H1 (cell line): ENCODE results near the gene CIZ1. TPM values are rescaled to one million over a fixed set of nuclear protein-coding genes. Genes with fewer than 3 reads are reported as not detected.

Experiments used
- CTCF ChIA-PET: fragments of 300-600 bp; sonication (Branson Sonifier 250); formaldehyde crosslinking; loops from one replicate; lab custom pipeline; 2021; ENCODE audit not compliant: partially characterized antibody; lab: Charles Lee
- POLR2A ChIA-PET: fragments of 300-600 bp; sonication (Branson Sonifier 250); formaldehyde crosslinking; loops from one replicate; lab custom pipeline; 2021; ENCODE audit warnings: inconsistent platforms; ENCODE audit not compliant: partially characterized antibody; lab: Charles Lee
- DNase-seq, 2 experiments: peaks; one replicate each; pipeline versions ENCODE4 v3.0.0 to v3.0.0-alpha.2; 2010 to 2022; ENCODE audit warnings: low spot score in 2 of 2, low read depth in 1 of 2, mixed read lengths in 1 of 2
- FAIRE-seq: peaks from 2 replicates; lab custom pipeline; 2011; peaks lifted over from hg19 to GRCh38; lab: Jason Lieb, UNC
- H2AFZ ChIP-seq: 2 replicates; pipeline ENCODE4 v1.8.1; 2012; ENCODE audit warnings: low read length, inconsistent platforms
- H2AK5ac ChIP-seq: 2 replicates; pipeline ENCODE4 v1.6.1; 2013; ENCODE audit warnings: low read depth, low read length
- H2BK120ac ChIP-seq: replicated peaks from 2 replicates; pipeline ENCODE3; 2013; ENCODE audit warnings: low read depth, low read length, inconsistent platforms
- H2BK12ac ChIP-seq: 2 replicates; pipeline ENCODE4 v1.6.1; 2013; ENCODE audit warnings: low read depth, low read length
- H2BK15ac ChIP-seq: 2 replicates; pipeline ENCODE4 v1.6.1; 2013; ENCODE audit warnings: low read length
- H2BK20ac ChIP-seq: 2 replicates; pipeline ENCODE4 v1.6.1; 2013; ENCODE audit warnings: low read length
- H2BK5ac ChIP-seq: 2 replicates; pipeline ENCODE4 v1.6.1; 2013; ENCODE audit warnings: low read depth, low read length
- H3K14ac ChIP-seq: 2 replicates; pipeline ENCODE4 v1.6.1; 2013; ENCODE audit warnings: inconsistent platforms; ENCODE audit not compliant: insufficient read length
- H3K18ac ChIP-seq: 2 replicates; pipeline ENCODE4 v1.6.1; 2013; ENCODE audit warnings: low read length; ENCODE audit errors: extremely low read depth
- H3K23ac ChIP-seq: 2 replicates; pipeline ENCODE4 v1.6.1; 2013; ENCODE audit warnings: inconsistent platforms; ENCODE audit not compliant: insufficient read length
- H3K23me2 ChIP-seq: 2 replicates; pipeline ENCODE4 v1.6.1; 2013; ENCODE audit warnings: low read depth, low read length
- H3K27ac ChIP-seq: 2 replicates; pipeline ENCODE4 v1.6.1; 2011; ENCODE audit warnings: low read depth, low read length, inconsistent platforms
- H3K27me3 ChIP-seq, 4 experiments: replicated peaks in 1 of 4; 1 replicate in 1 of 4; 2 replicates in 3 of 4; pipeline versions ENCODE4 v1.6.1 to v1.8.1; 2011 to 2013; ENCODE audit warnings: low read length in 3 of 4, mild to moderate bottlenecking in 3 of 4, inconsistent platforms in 2 of 4, mixed read lengths in 2 of 4, moderate library complexity in 1 of 4; ENCODE audit not compliant: control insufficient read depth in 3 of 4, insufficient read depth in 3 of 4; ENCODE audit errors: extremely low read depth in 1 of 4
- H3K36me3 ChIP-seq, 4 experiments: 2 replicates each; pipeline versions ENCODE4 v1.6.1 to v1.8.1; 2011 to 2013; ENCODE audit warnings: mild to moderate bottlenecking in 4 of 4, low read length in 3 of 4, moderate library complexity in 2 of 4, control low read depth in 1 of 4, inconsistent platforms in 1 of 4; ENCODE audit not compliant: insufficient read depth in 4 of 4, control insufficient read depth in 2 of 4
- H3K4ac ChIP-seq: replicated peaks from 2 replicates; pipeline ENCODE3; 2013; ENCODE audit warnings: low read length, low read depth, mixed read lengths, inconsistent platforms; ENCODE audit not compliant: insufficient read length
- H3K4me1 ChIP-seq, 4 experiments: replicated peaks in 1 of 4; 1 replicate in 1 of 4; 2 replicates in 3 of 4; pipeline versions ENCODE4 v1.6.1 to v1.8.1; 2011 to 2013; ENCODE audit warnings: low read length in 3 of 4, inconsistent platforms in 2 of 4, mixed read lengths in 1 of 4; ENCODE audit not compliant: insufficient read depth in 4 of 4, control insufficient read depth in 3 of 4
- H3K4me2 ChIP-seq, 2 experiments: 2 replicates each; pipeline versions ENCODE4 v1.6.1 to v1.8.1; 2011 to 2013; ENCODE audit warnings: low read depth in 2 of 2, low read length in 2 of 2, control low read depth in 1 of 2, inconsistent platforms in 1 of 2, mild to moderate bottlenecking in 1 of 2; ENCODE audit not compliant: insufficient read depth in 1 of 2
- H3K4me3 ChIP-seq, 4 experiments: fragments of 200-600, 300-600 bp in 1 of 4; sonication (generic), shearing (Covaris generic), sonication (Bioruptor Twin) in 1 of 4; 2 replicates each; pipeline versions ENCODE4 v1.5.1 to v1.8.1; 2011 to 2016; ENCODE audit warnings: low read length in 4 of 4, low read depth in 3 of 4, control low read depth in 2 of 4, inconsistent platforms in 2 of 4, mild to moderate bottlenecking in 2 of 4, mixed read lengths in 1 of 4, moderate library complexity in 1 of 4; ENCODE audit not compliant: insufficient read depth in 2 of 4; ENCODE audit errors: extremely low read depth in 1 of 4
- H3K56ac ChIP-seq: replicated peaks from 2 replicates; pipeline ENCODE3; 2013; ENCODE audit warnings: low read depth, mild to moderate bottlenecking, mixed read lengths, low read length, inconsistent platforms; ENCODE audit not compliant: insufficient read length
- H3K79me1 ChIP-seq: 2 replicates; pipeline ENCODE4 v1.6.1; 2013; ENCODE audit warnings: low read depth, low read length, control low read depth
- H3K79me2 ChIP-seq, 2 experiments: 2 replicates each; pipeline versions ENCODE4 v1.6.1 to v1.8.1; 2012 to 2013; ENCODE audit warnings: low read length in 2 of 2, mild to moderate bottlenecking in 2 of 2, inconsistent platforms in 1 of 2; ENCODE audit not compliant: insufficient read depth in 2 of 2, control insufficient read depth in 1 of 2
- H3K9ac ChIP-seq, 4 experiments: replicated peaks in 1 of 4; 1 replicate in 1 of 4; 2 replicates in 3 of 4; pipeline versions ENCODE4 v1.6.1 to v1.8.1; 2011 to 2013; ENCODE audit warnings: low read depth in 3 of 4, low read length in 3 of 4, control low read depth in 2 of 4, mild to moderate bottlenecking in 2 of 4, moderate library complexity in 2 of 4, inconsistent platforms in 1 of 4; ENCODE audit errors: extremely low read depth in 1 of 4
- H3K9me3 ChIP-seq, 2 experiments: 2 replicates each; pipeline versions ENCODE4 v1.6.1 to v1.8.1; 2012 to 2013; ENCODE audit warnings: mild to moderate bottlenecking in 2 of 2, moderate library complexity in 2 of 2, control low read depth in 1 of 2, inconsistent platforms in 1 of 2, low read depth in 1 of 2, low read length in 1 of 2, mixed read lengths in 1 of 2; ENCODE audit not compliant: insufficient read depth in 2 of 2
- H4K20me1 ChIP-seq, 2 experiments: replicated peaks in 1 of 2; 2 replicates each; pipeline versions ENCODE3 to v1.8.1; 2011 to 2013; ENCODE audit warnings: inconsistent platforms in 2 of 2, low read length in 2 of 2, mild to moderate bottlenecking in 1 of 2; ENCODE audit not compliant: insufficient read depth in 2 of 2, control insufficient read depth in 1 of 2
- H4K5ac ChIP-seq: 2 replicates; pipeline ENCODE4 v1.6.1; 2013; ENCODE audit warnings: low read length, low read depth, mixed read lengths, inconsistent platforms; ENCODE audit not compliant: insufficient read length
- H4K8ac ChIP-seq: 2 replicates; pipeline ENCODE4 v1.8.0; 2013; ENCODE audit warnings: mild to moderate bottlenecking, moderate library complexity, low read length, inconsistent platforms; ENCODE audit not compliant: insufficient read depth; ENCODE audit errors: extremely low read depth
- H4K91ac ChIP-seq: replicated peaks from 2 replicates; pipeline ENCODE3; 2013; ENCODE audit warnings: low read length, mixed read lengths, inconsistent platforms; ENCODE audit not compliant: insufficient read length
- FOSL1 ChIP-seq: IDR thresholded peaks from 2 replicates; pipeline ENCODE4 v1.6.1; 2011; ENCODE audit warnings: mild to moderate bottlenecking, low read depth, low read length, moderate library complexity; ENCODE audit not compliant: insufficient read depth
- POLR2AphosphoS5 ChIP-seq: IDR thresholded peaks from 2 replicates; pipeline ENCODE4 v1.6.1; 2011; ENCODE audit warnings: low read depth, low read length
- WGBS, 2 experiments: shearing (Covaris generic) in 1 of 2; methylation state at CpG; one replicate each; pipeline versions ENCODE4 v1.1.6 to v1.1.7; 2013 to 2015; ENCODE audit warnings: low lambda C conversion rate in 2 of 2, mixed read lengths in 2 of 2, inconsistent platforms in 1 of 2, low coverage in 1 of 2, missing lambda C conversion rate in 1 of 2; ENCODE audit not compliant: insufficient replicate concordance in 2 of 2, insufficient coverage in 1 of 2, insufficient read length in 1 of 2; ENCODE audit errors: extremely low coverage in 1 of 2, missing lambda C conversion rate in 1 of 2; 5-methylcytosine and 5-hydroxymethylcytosine counted together
- polyA plus RNA-seq, 7 experiments: library from polyadenylated mRNA; depleted of rRNA in 3 of 7; stranded (reverse) in 5 of 7; unstranded in 2 of 7; fragments of >200 nt in 5 of 7; fragments of 200-250 nt in 2 of 7; gene quantifications; 1 replicate in 5 of 7; 2 replicates in 1 of 7; 4 replicates in 1 of 7; pipeline versions ENCODE4 v1.2.1 to v1.2.3, GENCODE V29; 2011 to 2013; ENCODE audit warnings: missing spikeins in 2 of 7, mixed read lengths in 2 of 7
- total RNA-seq: library from RNA; stranded (reverse); fragmentation: NEBNext Ultra II Directional; extraction: Animal tissue kit (Norgen Biotek cat#: 25700); gene quantifications from 2 replicates; pipeline ENCODE4 v1.2.1, GENCODE V29; 2021

The CIZ1 gene
- total and polyA plus RNA-seq, 2 of the 8 experiments (the other 6 are each of a cell fraction or from before 2014, with no cell fraction given) = 66.0 to 107 TPM

DNA sequence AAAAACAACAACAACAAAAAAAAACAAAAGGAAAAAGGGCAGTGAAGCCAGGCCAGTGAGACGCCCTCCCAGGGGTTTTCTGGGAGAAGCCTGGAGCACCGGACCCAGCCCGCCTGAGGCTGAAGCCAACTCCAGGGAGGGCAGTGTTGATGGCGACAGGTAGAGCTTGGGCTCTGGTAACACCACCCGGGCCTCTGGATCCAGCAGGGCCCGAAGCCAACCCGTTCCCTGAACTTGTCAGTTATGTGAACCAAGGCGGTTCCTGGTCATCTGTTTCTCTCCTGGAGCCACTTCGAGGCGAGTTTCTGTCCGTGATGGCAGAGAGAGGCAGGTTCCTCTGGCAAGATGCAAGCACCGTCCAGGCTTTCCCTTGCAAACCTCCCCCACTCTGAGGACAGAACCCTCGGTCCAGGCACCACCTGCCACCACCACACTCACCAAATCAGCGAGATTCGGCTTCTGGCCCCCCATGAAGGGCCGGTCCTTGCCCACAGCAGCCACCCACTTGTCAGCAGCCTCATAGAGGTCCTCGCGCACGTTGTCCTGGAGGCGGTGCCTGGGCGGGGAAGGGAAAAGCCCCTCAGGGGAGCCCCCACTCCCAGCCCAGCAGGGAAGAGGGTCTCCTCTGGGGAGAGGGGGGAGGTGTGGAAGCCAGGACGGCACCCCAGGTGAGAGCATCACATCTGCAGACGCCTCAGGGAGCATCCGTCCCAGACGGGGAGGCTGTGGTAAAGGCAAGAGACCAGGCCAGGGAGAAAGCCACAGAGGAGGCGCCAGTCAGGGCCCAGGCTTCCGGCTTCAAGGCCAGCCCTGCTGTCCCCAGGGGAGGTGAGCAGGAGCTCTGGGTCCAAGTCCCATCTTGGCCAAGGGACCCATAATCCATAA, 69.2 kb downstream of the CIZ1 start:
- H3K36me3 ChIP-seq = peaks cover 2 to 26% (median 8%) of the 10 kb centered on the region in 4 experiments; a peak in 4 of 8 replicates
- H3K56ac ChIP-seq = no peak overlapping the region
- H4K8ac ChIP-seq = no peak overlapping the region; the same call in 1 of the 2 replicates
- no peak overlapping the region for H3K4me3 ChIP-seq
- H3K4me2 ChIP-seq = no peak overlapping the region
- H4K91ac ChIP-seq = no peak overlapping the region
- WGBS, 2 experiments = 93% methylated on average over 19 of the region's 27 CpGs; no CpG with 5 or more reads in 1 of the 2 experiments
- no peak overlapping the region for H2BK120ac ChIP-seq
- H3K23ac ChIP-seq = no peak overlapping the region
- no peak overlapping the region for H3K14ac ChIP-seq
- H3K23me2 ChIP-seq = no peaks in the 10 kb centered on the region
- no peak overlapping the region for H2BK12ac ChIP-seq
- H2AK5ac ChIP-seq = no peak overlapping the region
- no peak for TF ChIP-seq POLR2AphosphoS5
- TF ChIP-seq FOSL1 = no peak
- H2BK15ac ChIP-seq = no peak overlapping the region
- no peak for DNase-seq
- no peak overlapping the region for H2BK20ac ChIP-seq
- H2BK5ac ChIP-seq = no peak overlapping the region
- H3K79me2 ChIP-seq = peaks cover 0 to 18% of the 10 kb centered on the region in 2 experiments; a peak in 1 of 4 replicates
- no peaks in the 10 kb centered on the region for H3K9me3 ChIP-seq
- H4K20me1 ChIP-seq = peaks cover 3 to 24% of the 10 kb centered on the region in 2 experiments
- peaks cover 0 to 8% (median 4%) of the 10 kb centered on the region in 4 experiments; a peak in 3 of 7 replicates for H3K4me1 ChIP-seq
- no peak overlapping the region for H3K18ac ChIP-seq
- H3K4ac ChIP-seq = no peak overlapping the region
- H4K5ac ChIP-seq = no peak overlapping the region
- H3K9ac ChIP-seq = no peak overlapping the region
- no peaks in the 10 kb centered on the region for H3K27me3 ChIP-seq
- CTCF ChIA-PET = interaction anchor here (0.6 to 1.3 kb wide), 3 partner anchors 37 to 193 kb away, joined by 3 read pairs; no protein-coding TSS in a partner anchor
- FAIRE-seq = no peak
- H2AFZ ChIP-seq = no peak overlapping the region
- POLR2A ChIA-PET = no interaction called here
- H3K27ac ChIP-seq = no peak overlapping the region
- H3K79me1 ChIP-seq = peaks cover 4% of the 10 kb centered on the region; the same call in 1 of the 2 replicates
